ENCODE data around the gene TNIP1. TPM values are rescaled to one million over a fixed set of nuclear protein-coding genes. Genes with fewer than 3 reads are reported as not detected.

The TNIP1 gene
- total RNA-seq, 1 experiment from 2014 or later, result 106 TPM

DNA sequence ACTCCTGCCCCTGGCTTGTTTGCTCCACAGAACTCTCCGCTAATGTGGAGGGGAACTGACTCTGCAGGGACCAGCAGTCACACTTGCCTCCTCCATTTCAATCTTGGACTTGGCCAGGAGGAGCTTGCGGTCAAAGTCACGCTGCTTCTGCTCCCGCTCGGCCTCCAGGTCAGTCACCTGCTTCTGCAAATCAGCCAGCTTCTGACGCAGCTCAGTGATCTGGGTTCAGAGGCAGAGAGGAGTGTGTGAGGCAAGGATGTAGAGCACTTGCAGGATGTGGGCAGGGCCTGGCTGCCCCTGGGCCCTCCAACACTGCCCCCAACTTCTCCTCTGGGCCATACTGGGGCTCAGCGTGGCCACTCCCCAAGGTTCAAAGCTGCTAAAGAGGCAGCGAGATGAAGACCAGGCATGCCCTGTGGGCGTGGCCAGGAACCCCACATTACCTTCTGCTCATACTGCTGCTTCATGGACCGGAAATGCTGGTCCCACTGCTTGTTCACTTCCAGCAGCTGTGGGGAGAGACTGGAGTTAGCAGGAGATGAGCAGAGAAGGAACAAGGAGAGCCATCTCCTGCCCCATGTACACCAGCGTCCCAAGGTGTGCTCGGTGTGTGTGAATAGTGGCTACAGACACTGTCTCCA lies 38.3 kb downstream of the TNIP1 start:
- no peak overlapping the region for H3K9ac ChIP-seq (ENCODE audit: low read length)
- no peaks in the 10 kb centered on the region for H3K9me3 ChIP-seq (ENCODE audit: low read length)
- H3K27ac ChIP-seq (ENCODE audit: low read length), result no peak overlapping the region
- no peak overlapping the region for H2AFZ ChIP-seq (ENCODE audit: low read length)
- H4K20me1 ChIP-seq (ENCODE audit: insufficient read depth, low read depth, low read length), result 0 out of 2 replicates have a peak, but pooled peaks cover 5% of the 10 kb centered on the region
- peaks cover 8% of the 10 kb centered on the region; the same call in 1 of the 2 replicates for H3K79me2 ChIP-seq (ENCODE audit: low read length)
- DNase-seq, result no peak
- H3K36me3 ChIP-seq (ENCODE audit: insufficient read depth, low read length), result peaks cover 55% of the 10 kb centered on the region
- no peaks in the 10 kb centered on the region for H3K27me3 ChIP-seq (ENCODE audit: low read length)
- H3K4me2 ChIP-seq (ENCODE audit: low read depth, low read length, poor library complexity, severe bottlenecking), result no peak overlapping the region
- H3K4me3 ChIP-seq (ENCODE audit: low read length), result no peak overlapping the region
- H3K9me2 ChIP-seq (replicated peaks; ENCODE audit: insufficient read depth, low read length), result no peaks in the 10 kb centered on the region
- H3K4me1 ChIP-seq (ENCODE audit: low read length), result no peaks in the 10 kb centered on the region

- Histone ChIP-seq H3K27ac (ENCODE audit: low read length) (no peak overlapping the region), H3K4me1 (ENCODE audit: low read length) (no peaks in the 10 kb centered on the region), H3K9me2 (replicated peaks; ENCODE audit: insufficient read depth, low read length) (no peaks in the 10 kb centered on the region), H3K9me3 (ENCODE audit: low read length) (no peaks in the 10 kb centered on the region), H3K79me2 (ENCODE audit: low read length) (0 out of 2 replicates have a peak, but pooled peaks cover 1% of the 10 kb centered on the region), H3K4me2 (ENCODE audit: low read depth, low read length, poor library complexity, severe bottlenecking) (no peak overlapping the region), H3K9ac (ENCODE audit: low read length) (no peak overlapping the region), H2AFZ (ENCODE audit: low read length) (no peak overlapping the region), H4K20me1 (ENCODE audit: insufficient read depth, low read depth, low read length) (0 out of 2 replicates have a peak, but pooled peaks cover 5% of the 10 kb centered on the region), H3K4me3 (ENCODE audit: low read length) (no peak overlapping the region), H3K27me3 (ENCODE audit: low read length) (no peaks in the 10 kb centered on the region), H3K36me3 (ENCODE audit: insufficient read depth, low read length) (peaks cover 48% of the 10 kb centered on the region; the same call in 1 of the 2 replicates)
- no peak for DNase-seq
Measured at GRCh38 chr5:151041577-151042268, 39.1 kb downstream of the TNIP1 start.

DNA sequence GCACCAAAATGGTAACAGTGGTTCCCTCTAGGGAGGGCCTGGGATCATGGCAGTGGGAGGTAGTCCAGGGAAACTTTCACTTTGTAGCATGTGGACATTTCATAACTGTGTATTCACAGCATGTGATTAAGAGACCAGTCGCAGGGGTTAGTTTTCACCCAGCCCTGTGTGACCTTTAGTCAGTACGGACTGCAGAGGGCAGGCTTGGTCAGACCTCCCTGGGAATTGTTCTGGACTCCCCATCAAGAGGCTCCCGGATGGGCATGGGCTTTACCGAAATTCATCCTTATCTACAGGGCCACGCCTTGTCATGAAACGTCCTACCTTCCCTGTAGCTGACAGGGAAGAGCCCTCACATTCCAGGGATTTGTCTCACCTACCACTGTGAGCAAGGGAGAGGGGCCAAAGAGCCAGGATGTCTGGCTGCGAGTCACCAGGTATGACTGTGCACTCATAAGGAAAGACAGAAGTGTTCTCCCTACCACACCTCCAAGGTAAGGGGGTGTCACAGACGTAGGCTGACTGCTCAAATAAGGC lies 40.6 kb downstream of the TNIP1 start:
- Histone ChIP-seq H3K36me3 (ENCODE audit: insufficient read depth, low read length) (peaks cover 34% of the 10 kb centered on the region; the same call in 1 of the 2 replicates), H2AFZ (ENCODE audit: low read length) (no peak overlapping the region), H3K27me3 (ENCODE audit: low read length) (no peaks in the 10 kb centered on the region), H3K9me3 (ENCODE audit: low read length) (no peaks in the 10 kb centered on the region), H3K9me2 (replicated peaks; ENCODE audit: insufficient read depth, low read length) (no peaks in the 10 kb centered on the region), H3K4me3 (ENCODE audit: low read length) (no peak overlapping the region), H4K20me1 (ENCODE audit: insufficient read depth, low read depth, low read length) (0 out of 2 replicates have a peak, but pooled peaks cover 5% of the 10 kb centered on the region), H3K9ac (ENCODE audit: low read length) (no peak overlapping the region), H3K79me2 (ENCODE audit: low read length) (no peaks in the 10 kb centered on the region), H3K4me2 (ENCODE audit: low read depth, low read length, poor library complexity, severe bottlenecking) (no peak overlapping the region), H3K4me1 (ENCODE audit: low read length) (no peaks in the 10 kb centered on the region), H3K27ac (ENCODE audit: low read length) (no peak overlapping the region)
- no peak for DNase-seq

- peaks cover 33% of the 10 kb centered on the region for H3K36me3 ChIP-seq (ENCODE audit: insufficient read depth, low read length)
- no peak overlapping the region for H2AFZ ChIP-seq (ENCODE audit: low read length)
- no peaks in the 10 kb centered on the region for H3K4me1 ChIP-seq (ENCODE audit: low read length)
- H3K79me2 ChIP-seq (ENCODE audit: low read length), result no peaks in the 10 kb centered on the region
- DNase-seq, result no peak
- H3K9ac ChIP-seq (ENCODE audit: low read length), result no peak overlapping the region
- no peaks in the 10 kb centered on the region for H3K27me3 ChIP-seq (ENCODE audit: low read length)
- 0 out of 2 replicates have a peak, but pooled peaks cover 5% of the 10 kb centered on the region for H4K20me1 ChIP-seq (ENCODE audit: insufficient read depth, low read depth, low read length)
- H3K9me3 ChIP-seq (ENCODE audit: low read length), result no peaks in the 10 kb centered on the region
- H3K9me2 ChIP-seq (replicated peaks; ENCODE audit: insufficient read depth, low read length), result no peaks in the 10 kb centered on the region
- no peak overlapping the region for H3K27ac ChIP-seq (ENCODE audit: low read length)
- H3K4me3 ChIP-seq (ENCODE audit: low read length), result no peak overlapping the region
- no peak overlapping the region for H3K4me2 ChIP-seq (ENCODE audit: low read depth, low read length, poor library complexity, severe bottlenecking)
Measured at GRCh38 chr5:151039665-151040064, 41.2 kb downstream of the TNIP1 start.

- no peak overlapping the region for H3K4me2 ChIP-seq (ENCODE audit: low read depth, low read length, poor library complexity, severe bottlenecking)
- H3K4me3 ChIP-seq (ENCODE audit: low read length), result no peak overlapping the region
- H3K27ac ChIP-seq (ENCODE audit: low read length), result no peak overlapping the region
- no peak for DNase-seq
- H3K36me3 ChIP-seq (ENCODE audit: insufficient read depth, low read length), result peaks cover 35% of the 10 kb centered on the region
- H3K79me2 ChIP-seq (ENCODE audit: low read length), result no peaks in the 10 kb centered on the region
- no peaks in the 10 kb centered on the region for H3K9me3 ChIP-seq (ENCODE audit: low read length)
- no peaks in the 10 kb centered on the region for H3K4me1 ChIP-seq (ENCODE audit: low read length)
- H2AFZ ChIP-seq (ENCODE audit: low read length), result no peak overlapping the region
- no peak overlapping the region for H3K9ac ChIP-seq (ENCODE audit: low read length)
- H3K27me3 ChIP-seq (ENCODE audit: low read length), result no peaks in the 10 kb centered on the region
- no peaks in the 10 kb centered on the region for H3K9me2 ChIP-seq (replicated peaks; ENCODE audit: insufficient read depth, low read length)
- H4K20me1 ChIP-seq (ENCODE audit: insufficient read depth, low read depth, low read length), result 0 out of 2 replicates have a peak, but pooled peaks cover 5% of the 10 kb centered on the region
Measured at GRCh38 chr5:151038801-151039238, 42.0 kb downstream of the TNIP1 start.

DNA sequence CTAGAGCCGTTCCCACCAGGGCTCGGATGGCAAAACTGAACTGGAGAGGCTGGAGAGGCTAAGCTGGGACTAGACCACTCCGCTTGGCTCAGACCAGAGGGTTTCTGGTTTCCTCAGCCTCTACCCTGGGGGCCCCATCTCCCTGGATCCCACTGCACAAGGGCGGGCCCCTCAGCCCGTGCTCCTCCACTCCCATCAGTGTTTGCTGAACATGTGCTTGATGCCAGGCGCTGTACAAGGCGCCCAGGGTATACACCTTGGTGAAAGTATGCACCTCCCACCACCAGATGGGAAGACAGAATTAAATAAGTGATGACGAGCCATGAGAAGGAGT lies 42.5 kb downstream of the TNIP1 start:
- H3K4me1 ChIP-seq (ENCODE audit: low read length), result no peaks in the 10 kb centered on the region
- H4K20me1 ChIP-seq (ENCODE audit: insufficient read depth, low read depth, low read length), result 0 out of 2 replicates have a peak, but pooled peaks cover 2% of the 10 kb centered on the region
- no peaks in the 10 kb centered on the region for H3K79me2 ChIP-seq (ENCODE audit: low read length)
- no peak overlapping the region for H3K9ac ChIP-seq (ENCODE audit: low read length)
- peaks cover 33% of the 10 kb centered on the region for H3K36me3 ChIP-seq (ENCODE audit: insufficient read depth, low read length)
- H3K4me3 ChIP-seq (ENCODE audit: low read length), result no peak overlapping the region
- no peak overlapping the region for H3K4me2 ChIP-seq (ENCODE audit: low read depth, low read length, poor library complexity, severe bottlenecking)
- DNase-seq, result no peak
- no peaks in the 10 kb centered on the region for H3K9me3 ChIP-seq (ENCODE audit: low read length)
- no peaks in the 10 kb centered on the region for H3K27me3 ChIP-seq (ENCODE audit: low read length)
- no peaks in the 10 kb centered on the region for H3K9me2 ChIP-seq (replicated peaks; ENCODE audit: insufficient read depth, low read length)
- H2AFZ ChIP-seq (ENCODE audit: low read length), result no peak overlapping the region
- H3K27ac ChIP-seq (ENCODE audit: low read length), result no peak overlapping the region

DNA sequence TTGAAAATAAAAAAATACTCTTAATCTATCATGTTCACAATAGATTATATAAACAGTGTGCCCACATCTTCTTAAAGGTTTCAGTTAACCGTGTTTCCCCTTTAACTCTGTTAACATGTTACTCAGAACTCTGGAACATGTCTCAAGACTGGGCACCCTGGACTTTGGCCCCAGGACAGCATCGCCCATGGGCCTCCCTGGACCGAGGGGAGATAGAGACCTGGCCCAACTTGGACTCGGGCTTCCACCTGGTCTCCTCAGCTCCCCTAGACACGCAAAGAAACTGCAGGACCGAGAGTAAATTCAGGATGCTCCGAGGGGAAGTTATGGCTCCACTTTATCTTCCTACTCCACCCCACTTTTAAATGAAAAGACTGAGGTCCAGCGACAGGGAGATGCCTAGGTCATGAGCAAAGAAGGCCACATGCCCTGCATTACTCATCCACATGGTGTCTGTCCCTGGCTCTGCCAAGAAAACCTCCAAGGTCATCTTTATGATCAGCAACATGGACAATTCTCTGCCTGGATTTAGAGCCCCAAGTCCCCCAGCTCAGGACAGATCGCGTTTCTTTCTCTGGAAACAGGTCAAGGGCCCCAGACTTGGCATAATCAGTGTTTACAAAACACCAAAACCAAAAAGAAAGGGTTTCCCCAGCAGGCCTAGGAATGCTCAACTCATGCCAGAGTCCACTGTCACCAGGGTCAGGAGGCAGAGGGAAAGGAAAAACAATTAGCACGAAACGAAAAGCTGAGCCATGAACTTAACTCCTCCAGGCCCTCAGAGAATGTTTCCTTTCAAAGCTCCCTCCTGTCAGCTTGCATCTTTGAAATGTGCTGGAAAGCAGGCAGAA lies 43.0 kb downstream of the TNIP1 start:
- Histone ChIP-seq H3K4me3 (ENCODE audit: low read length) (no peak overlapping the region), H3K79me2 (ENCODE audit: low read length) (no peaks in the 10 kb centered on the region), H3K4me2 (ENCODE audit: low read depth, low read length, poor library complexity, severe bottlenecking) (no peak overlapping the region), H3K9me3 (ENCODE audit: low read length) (no peaks in the 10 kb centered on the region), H3K27me3 (ENCODE audit: low read length) (no peaks in the 10 kb centered on the region), H3K27ac (ENCODE audit: low read length) (no peak overlapping the region), H3K36me3 (ENCODE audit: insufficient read depth, low read length) (peaks cover 27% of the 10 kb centered on the region), H3K9ac (ENCODE audit: low read length) (no peak overlapping the region), H3K9me2 (replicated peaks; ENCODE audit: insufficient read depth, low read length) (no peaks in the 10 kb centered on the region), H4K20me1 (ENCODE audit: insufficient read depth, low read depth, low read length) (no peaks in the 10 kb centered on the region), H3K4me1 (ENCODE audit: low read length) (no peaks in the 10 kb centered on the region), H2AFZ (ENCODE audit: low read length) (no peak overlapping the region)
- DNase-seq, result no peak

DNA sequence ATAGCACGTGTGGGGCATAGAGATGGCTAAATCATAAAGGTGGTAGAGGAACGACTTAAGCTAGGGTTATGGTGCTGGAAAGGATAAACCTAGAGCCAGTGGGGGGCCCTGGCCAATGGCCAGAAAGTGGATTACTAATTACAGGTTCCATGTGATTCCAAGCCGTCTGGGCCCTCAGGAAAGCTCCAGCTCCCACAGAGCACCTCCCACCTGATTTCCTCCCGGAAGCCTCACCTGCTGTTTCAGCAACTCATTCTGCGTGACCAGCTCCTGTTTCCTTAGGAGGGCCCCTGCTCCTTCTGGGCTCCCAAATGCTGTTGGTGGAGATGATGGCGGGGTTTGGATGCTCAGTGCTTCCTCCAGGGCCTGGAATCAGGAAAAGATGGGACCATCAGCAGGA lies 44.3 kb downstream of the TNIP1 start:
- Histone ChIP-seq H3K79me2 (ENCODE audit: low read length) (no peaks in the 10 kb centered on the region), H3K9me2 (replicated peaks; ENCODE audit: insufficient read depth, low read length) (no peaks in the 10 kb centered on the region), H3K4me3 (ENCODE audit: low read length) (no peak overlapping the region), H3K36me3 (ENCODE audit: insufficient read depth, low read length) (peaks cover 31% of the 10 kb centered on the region), H3K9ac (ENCODE audit: low read length) (no peak overlapping the region), H2AFZ (ENCODE audit: low read length) (no peak overlapping the region), H3K9me3 (ENCODE audit: low read length) (no peaks in the 10 kb centered on the region), H3K4me1 (ENCODE audit: low read length) (no peaks in the 10 kb centered on the region), H4K20me1 (ENCODE audit: insufficient read depth, low read depth, low read length) (no peaks in the 10 kb centered on the region), H3K4me2 (ENCODE audit: low read depth, low read length, poor library complexity, severe bottlenecking) (no peak overlapping the region), H3K27ac (ENCODE audit: low read length) (no peak overlapping the region), H3K27me3 (ENCODE audit: low read length) (no peaks in the 10 kb centered on the region)
- no peak for DNase-seq

Data from Karpas-422 (cell line).